KMS-11 (cell line): ENCODE results near the gene TF.

Experiments used
- H2AFZ ChIP-seq: fragments of 200-600 bp; sonication (generic); 2 replicates; pipeline ENCODE4 v1.6.1; 2016; ENCODE audit warnings: antibody characterized with exemption, mixed run types, low read depth
- H3K27ac ChIP-seq: fragments of 200-600 bp; sonication (generic); 2 replicates; pipeline ENCODE4 v1.6.1; 2016; ENCODE audit warnings: mild to moderate bottlenecking, mixed run types
- H3K27me3 ChIP-seq: fragments of 200-600 bp; sonication (generic); 2 replicates; pipeline ENCODE4 v1.6.1; 2017; ENCODE audit warnings: mild to moderate bottlenecking, low read depth, mixed run types, moderate library complexity; ENCODE audit not compliant: insufficient read depth
- H3K36me3 ChIP-seq: fragments of 200-600 bp; sonication (generic); 2 replicates; pipeline ENCODE4 v1.6.1; 2017; ENCODE audit warnings: mild to moderate bottlenecking, mixed run types; ENCODE audit not compliant: insufficient read depth
- H3K4me1 ChIP-seq: fragments of 200-600 bp; sonication (generic); 2 replicates; pipeline ENCODE4 v1.6.1; 2016; ENCODE audit warnings: mild to moderate bottlenecking, low read depth, mixed run types; ENCODE audit not compliant: poor library complexity, severe bottlenecking
- H3K4me2 ChIP-seq: fragments of 200-600 bp; sonication (generic); 2 replicates; pipeline ENCODE4 v1.7.0; 2016; ENCODE audit warnings: mild to moderate bottlenecking, mixed run types
- H3K4me3 ChIP-seq: fragments of 200-600 bp; sonication (generic); IDR thresholded peaks from 2 replicates; pipeline ENCODE4 v1.6.1; 2017; ENCODE audit warnings: low read depth, low read length, mixed read lengths; ENCODE audit not compliant: insufficient read depth
- H3K79me2 ChIP-seq: fragments of 200-600 bp; sonication (generic); 2 replicates; pipeline ENCODE4 v1.6.1; 2016; ENCODE audit warnings: low read depth, mixed run types; ENCODE audit not compliant: insufficient read depth
- H3K9ac ChIP-seq: fragments of 200-600 bp; sonication (generic); 2 replicates; pipeline ENCODE4 v1.6.1; 2016; ENCODE audit warnings: mild to moderate bottlenecking, mixed run types
- H4K20me1 ChIP-seq: fragments of 200-600 bp; sonication (generic); 2 replicates; pipeline ENCODE4 v1.6.1; 2016; ENCODE audit warnings: mild to moderate bottlenecking, mixed run types; ENCODE audit not compliant: insufficient read depth
- CTCF ChIP-seq: fragments of 200-600 bp; sonication (generic); conservative IDR thresholded peaks from 2 replicates; pipeline ENCODE4 v1.6.1; 2017; ENCODE audit warnings: low read depth, mild to moderate bottlenecking, antibody characterized with exemption, low read length, moderate library complexity, mixed read lengths

TF gene

GRCh38 chr3:133746712-133747066 lies 496 bp downstream of the TF start:
- Histone ChIP-seq H3K9ac (no peak overlapping the region), H2AFZ (no peak overlapping the region)

GRCh38 chr3:133747373-133747772 lies 1.2 kb downstream of the TF start:
- no peak for TF ChIP-seq CTCF

More at GRCh38 chr3:133746712-133747066, 496 bp downstream of the TF start:
- Histone ChIP-seq H4K20me1 (no peaks in the 10 kb centered on the region), H3K4me1 (peaks cover 25% of the 10 kb centered on the region), H3K4me3 (no peak overlapping the region), H3K27ac (no peak overlapping the region), H3K27me3 (no peaks in the 10 kb centered on the region), H3K4me2 (no peak overlapping the region), H3K36me3 (no peaks in the 10 kb centered on the region), H3K79me2 (no peaks in the 10 kb centered on the region)
- TF ChIP-seq CTCF, result no peak

GRCh38 chr3:133747907-133748639 lies 1.9 kb downstream of the TF start:
- Histone ChIP-seq H3K27ac (no peak overlapping the region), H3K4me2 (no peak overlapping the region), H3K36me3 (no peaks in the 10 kb centered on the region), H3K4me3 (no peak overlapping the region), H2AFZ (no peak overlapping the region), H3K79me2 (no peaks in the 10 kb centered on the region), H3K27me3 (no peaks in the 10 kb centered on the region), H3K9ac (no peak overlapping the region), H4K20me1 (no peaks in the 10 kb centered on the region), H3K4me1 (peaks cover 13% of the 10 kb centered on the region)
- TF ChIP-seq CTCF, result no peak

More at GRCh38 chr3:133747373-133747772, 1.2 kb downstream of the TF start:
- Histone ChIP-seq H3K27ac (no peak overlapping the region), H3K27me3 (no peaks in the 10 kb centered on the region), H3K36me3 (no peaks in the 10 kb centered on the region), H3K4me1 (peaks cover 19% of the 10 kb centered on the region), H3K4me3 (no peak overlapping the region), H3K79me2 (no peaks in the 10 kb centered on the region), H3K4me2 (no peak overlapping the region), H4K20me1 (no peaks in the 10 kb centered on the region), H2AFZ (no peak overlapping the region), H3K9ac (no peak overlapping the region)

- Histone ChIP-seq H2AFZ (no peak overlapping the region), H3K27me3 (no peaks in the 10 kb centered on the region), H3K36me3 (no peaks in the 10 kb centered on the region), H3K9ac (no peak overlapping the region), H4K20me1 (no peaks in the 10 kb centered on the region), H3K27ac (no peak overlapping the region), H3K4me2 (no peak overlapping the region), H3K4me1 (peaks cover 6% of the 10 kb centered on the region), H3K4me3 (no peak overlapping the region), H3K79me2 (no peaks in the 10 kb centered on the region)
- TF ChIP-seq CTCF, result no peak
Observed at GRCh38 chr3:133749427-133750258, 3.5 kb downstream of the TF start.
